Limb (tissue), 2 donors: ENCODE data around the gene TVP23C.
A peak's percentile ranks its signal among the peaks of the same experiment; 100 is the strongest.
"Not testable (repeated sequence)": the region's sequence is repeated elsewhere in the genome, so short reads cannot be mapped to it uniquely, and the experiment has no call there.

ENCODE experiments used
- DNase-seq, 2 donors: peaks; one replicate each; pipeline ENCODE4 v3.0.0-alpha.2; 2016; ENCODE audit errors: extremely low spot score in 2 of 2

TVP23C gene

GRCh38 chr17:15563375-15563857 lies at the start of gene TVP23C:
Gene TVP23C (minus strand): TSS chr17:15563483. CDS start chr17:15563448, 35 bp downstream.
- peak; percentile 73 to 82 for DNase-seq

- DNase-seq, result not testable (repeated sequence)
These were observed 29.7 kb upstream of the TVP23C start for GRCh38 chr17:15592960-15593359.

- DNase-seq, result not testable (repeated sequence)
These were observed 28.7 kb upstream of the TVP23C start for GRCh38 chr17:15591986-15592385.

- DNase-seq, result not testable (repeated sequence)
These were observed 27.6 kb upstream of the TVP23C start for GRCh38 chr17:15590844-15591243.

- DNase-seq, result not testable (repeated sequence)
These were observed 26.6 kb upstream of the TVP23C start for GRCh38 chr17:15589544-15590536.

GRCh38 chr17:15588017-15588416 lies 24.7 kb upstream of the TVP23C start:
- not testable (repeated sequence) for DNase-seq

- DNase-seq, result not testable (repeated sequence)
These were observed 20.0 kb upstream of the TVP23C start for GRCh38 chr17:15583313-15583712.

- not testable (repeated sequence) for DNase-seq
These were observed 18.2 kb upstream of the TVP23C start for GRCh38 chr17:15581462-15581861.

- not testable (repeated sequence) for DNase-seq
These were observed 13.6 kb upstream of the TVP23C start for GRCh38 chr17:15576848-15577247.

- not testable (repeated sequence) for DNase-seq
These were observed 11.4 kb upstream of the TVP23C start for GRCh38 chr17:15574660-15575059.

- peak in 1 of 2 donors; percentile 41 for DNase-seq
These were observed 10.6 kb upstream of the TVP23C start for GRCh38 chr17:15573870-15574269.

- not testable (repeated sequence) for DNase-seq
These were observed 489 bp downstream of the TVP23C start for GRCh38 chr17:15562613-15563374.

GRCh38 chr17:15561439-15561838 lies 1.8 kb downstream of the TVP23C start:
- DNase-seq, result not testable (repeated sequence)

- DNase-seq, result not testable (repeated sequence)
These were observed 4.7 kb downstream of the TVP23C start for GRCh38 chr17:15558403-15559105.

GRCh38 chr17:15557334-15557832 lies 5.9 kb downstream of the TVP23C start:
- DNase-seq, result not testable (repeated sequence)

GRCh38 chr17:15552932-15553331 lies 10.4 kb downstream of the TVP23C start:
- not testable (repeated sequence) for DNase-seq

- DNase-seq, result not testable (repeated sequence)
These were observed 13.7 kb downstream of the TVP23C start for GRCh38 chr17:15549552-15549951.

GRCh38 chr17:15546604-15547003 lies 16.7 kb downstream of the TVP23C start:
- not testable (repeated sequence) for DNase-seq

GRCh38 chr17:15540371-15541219 lies 22.7 kb downstream of the TVP23C start:
- DNase-seq, result not testable (repeated sequence)

GRCh38 chr17:15533122-15533521 lies 30.2 kb downstream of the TVP23C start:
- DNase-seq, result not testable (repeated sequence)
